Ovary (tissue), 9 donors: ENCODE data around the gene BAX. TPM values are rescaled to one million over a fixed set of nuclear protein-coding genes. Genes with fewer than 3 reads are reported as not detected.

ENCODE experiments used
- DNase-seq, 5 donors: peaks; one replicate each; pipeline ENCODE4 v3.0.0-alpha.2; 2019 to 2020
- H3K27ac ChIP-seq, 2 donors: fragments of 200-600 bp; one replicate each; pipeline versions ENCODE4 v1.5.1 to v1.8.0; 2019 to 2022
- H3K27me3 ChIP-seq: fragments of 200-600 bp; one replicate; pipeline ENCODE4 v1.8.0; 2022
- H3K36me3 ChIP-seq: fragments of 200-600 bp; sonication (generic); one replicate; pipeline ENCODE4 v1.5.1; 2019
- H3K4me1 ChIP-seq: one replicate; pipeline ENCODE4 v1.8.1; 2013; ENCODE audit warnings: mild to moderate bottlenecking, moderate library complexity; ENCODE audit not compliant: insufficient read depth
- H3K4me3 ChIP-seq: fragments of 200-600 bp; sonication (generic); one replicate; pipeline ENCODE4 v1.5.1; 2017
- H3K9me3 ChIP-seq, 2 donors: fragments of 200-600 bp in 1 of 2; sonication (generic) in 1 of 2; one replicate each; pipeline versions ENCODE4 v1.5.1 to v1.8.1; 2013 to 2019; ENCODE audit warnings: mild to moderate bottlenecking in 1 of 2, moderate library complexity in 1 of 2
- EP300 ChIP-seq: sonication (generic); formaldehyde crosslinking; IDR thresholded peaks from one replicate; pipeline ENCODE4 v1.6.1; 2017; ENCODE audit warnings: antibody characterized with exemption
- POLR2A ChIP-seq: fragments of 450-650 bp; IDR thresholded peaks from one replicate; pipeline ENCODE4 v1.6.1; 2017; ENCODE audit warnings: antibody characterized with exemption, mild to moderate bottlenecking, moderate library complexity
- WGBS, 3 donors: extraction: QIAGEN DNeasy Blood & Tissue Kit in 1 of 3; methylation state at CpG; one replicate each; pipeline versions ENCODE4 v1.1.5 to v1.1.7; 2013 to 2017; 5-methylcytosine and 5-hydroxymethylcytosine counted together
- intact Hi-C, 4 donors: fragments of 100-400 bp; cut with DNase I; formaldehyde crosslinking; loops; one replicate each; pipeline versions ENCODE4 v1.11.0 to v1.15.1; 2022 to 2023
- microRNA-seq, 3 donors: library from miRNA; unstranded; fragments of <30 nt; microRNA quantifications; one replicate each; pipeline versions ENCODE4 to v1.2.0, GENCODE V29; 2019 to 2020
- polyA plus RNA-seq, 2 donors: library from polyadenylated mRNA; stranded (reverse); fragments of 200-250 nt in 1 of 2; fragments of 350-450 nt in 1 of 2; fragmentation: Illumina TruSeq in 1 of 2; extraction: RNeasy Lipid Tissue Mini Kit (QIAGEN cat#74804) in 1 of 2; gene quantifications; one replicate each; pipeline ENCODE4 v1.2.3, GENCODE V29; 2013 to 2014
- small RNA-seq: library from RNA; depleted of rRNA; stranded (forward); fragments of <200 nt; gene quantifications from one replicate; pipeline ENCODE3, GENCODE V24; 2016
- total RNA-seq, 7 donors: library from RNA; depleted of rRNA in 2 of 7; stranded (reverse); fragments of >200 nt in 2 of 7; fragmentation: NEBNext Ultra II Directional in 3 of 7; extraction: Animal tissue kit (Norgen Biotek cat#: 25700) in 3 of 7; gene quantifications; one replicate each; pipeline versions ENCODE4 v1.1.0 to v1.2.4, GENCODE V29; 2016 to 2023
- TF ChIP-seq, protein P1 (sequence below), 3 donors: fragments of 450-650 bp in 2 of 3; fragments of 200-600 bp in 1 of 3; IDR thresholded peaks; one replicate each; pipeline versions ENCODE4 v1.5.1 to v1.8.0; 2016 to 2022; ENCODE audit warnings: antibody characterized with exemption in 3 of 3, mild to moderate bottlenecking in 1 of 3
- donor health status: DM: no; HTN: no; CAD: no; lungs with moderate emphysema.
- donor health status: DM: no; HTN: no; CAD: no.
- donor health status: Bipolar disorder and iron deficiency.
- donor health status: DM: yes; HTN: yes; CAD: no.
- donor health status: DM: no; HTN: no; CAD: no.
- donor health status: DM: yes; HTN: yes; CAD: no.

The BAX gene
- total and polyA plus RNA-seq, 9 donors = 10.6 to 57.7 (median 45.9) TPM

DNA sequence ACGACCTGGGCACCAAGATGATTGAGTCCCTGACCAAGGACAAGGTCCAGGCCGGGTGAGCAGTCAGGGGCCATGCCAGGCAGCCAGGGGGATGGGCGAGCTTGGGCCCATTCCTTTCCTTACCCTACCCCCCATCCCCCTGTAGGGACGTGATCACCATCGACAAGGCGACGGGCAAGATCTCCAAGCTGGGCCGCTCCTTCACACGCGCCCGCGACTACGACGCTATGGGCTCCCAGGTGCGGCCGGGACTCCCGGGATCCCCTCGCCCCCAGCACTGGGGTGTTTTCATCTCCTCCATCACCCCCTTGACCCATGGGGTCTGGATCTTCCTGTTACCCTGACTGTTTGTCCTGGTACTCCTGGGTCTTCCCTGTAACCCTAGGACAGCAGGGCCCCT lies 55.2 kb downstream of the BAX start:
- WGBS, 3 donors = 90 to 94% (median 93%) methylated on average over 18 of the region's 18 CpGs
- intact Hi-C loops = no loop called here
- H3K27me3 ChIP-seq = no peaks in the 10 kb centered on the region
- no peaks in the 10 kb centered on the region for H3K4me1 ChIP-seq
- TF ChIP-seq EP300 (no peak), POLR2A (no peak)
- TF ChIP-seq, protein P1, sequence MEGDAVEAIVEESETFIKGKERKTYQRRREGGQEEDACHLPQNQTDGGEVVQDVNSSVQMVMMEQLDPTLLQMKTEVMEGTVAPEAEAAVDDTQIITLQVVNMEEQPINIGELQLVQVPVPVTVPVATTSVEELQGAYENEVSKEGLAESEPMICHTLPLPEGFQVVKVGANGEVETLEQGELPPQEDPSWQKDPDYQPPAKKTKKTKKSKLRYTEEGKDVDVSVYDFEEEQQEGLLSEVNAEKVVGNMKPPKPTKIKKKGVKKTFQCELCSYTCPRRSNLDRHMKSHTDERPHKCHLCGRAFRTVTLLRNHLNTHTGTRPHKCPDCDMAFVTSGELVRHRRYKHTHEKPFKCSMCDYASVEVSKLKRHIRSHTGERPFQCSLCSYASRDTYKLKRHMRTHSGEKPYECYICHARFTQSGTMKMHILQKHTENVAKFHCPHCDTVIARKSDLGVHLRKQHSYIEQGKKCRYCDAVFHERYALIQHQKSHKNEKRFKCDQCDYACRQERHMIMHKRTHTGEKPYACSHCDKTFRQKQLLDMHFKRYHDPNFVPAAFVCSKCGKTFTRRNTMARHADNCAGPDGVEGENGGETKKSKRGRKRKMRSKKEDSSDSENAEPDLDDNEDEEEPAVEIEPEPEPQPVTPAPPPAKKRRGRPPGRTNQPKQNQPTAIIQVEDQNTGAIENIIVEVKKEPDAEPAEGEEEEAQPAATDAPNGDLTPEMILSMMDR (IDR thresholded peaks at IDR 0.05) = no peak
- H3K4me3 ChIP-seq = no peak overlapping the region
- H3K36me3 ChIP-seq = no peaks in the 10 kb centered on the region
- no peak for DNase-seq
- no peaks in the 10 kb centered on the region for H3K9me3 ChIP-seq
- no peak overlapping the region for H3K27ac ChIP-seq

DNA sequence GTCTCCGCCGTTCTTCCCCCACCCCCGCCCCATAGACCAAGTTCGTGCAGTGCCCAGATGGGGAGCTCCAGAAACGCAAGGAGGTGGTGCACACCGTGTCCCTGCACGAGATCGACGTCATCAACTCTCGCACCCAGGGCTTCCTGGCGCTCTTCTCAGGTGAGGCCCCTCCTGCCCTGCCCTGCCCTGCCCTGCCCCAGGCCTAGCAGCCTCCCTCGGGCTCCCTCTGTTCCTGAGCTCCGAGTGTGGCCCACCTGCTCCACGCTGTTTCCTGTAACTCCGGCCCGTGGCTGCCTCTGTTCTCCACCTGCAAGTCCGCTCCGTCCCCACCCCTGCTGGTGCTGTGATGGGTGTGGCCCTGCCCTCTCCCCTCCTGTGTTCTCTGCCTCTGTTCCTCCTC lies 55.8 kb downstream of the BAX start:
- Histone ChIP-seq H3K27ac (no peak overlapping the region), H3K27me3 (no peaks in the 10 kb centered on the region), H3K36me3 (no peaks in the 10 kb centered on the region), H3K4me1 (no peaks in the 10 kb centered on the region), H3K4me3 (no peak overlapping the region), H3K9me3 (no peaks in the 10 kb centered on the region)
- no peak for TF ChIP-seq POLR2A
- TF ChIP-seq, protein P1 (IDR thresholded peaks at IDR 0.05) = no peak
- TF ChIP-seq EP300 = no peak
- no peak for DNase-seq
- WGBS, 3 donors = 86 to 93% (median 89%) methylated on average over 18 of the region's 18 CpGs
- intact Hi-C loops = no loop called here

DNA sequence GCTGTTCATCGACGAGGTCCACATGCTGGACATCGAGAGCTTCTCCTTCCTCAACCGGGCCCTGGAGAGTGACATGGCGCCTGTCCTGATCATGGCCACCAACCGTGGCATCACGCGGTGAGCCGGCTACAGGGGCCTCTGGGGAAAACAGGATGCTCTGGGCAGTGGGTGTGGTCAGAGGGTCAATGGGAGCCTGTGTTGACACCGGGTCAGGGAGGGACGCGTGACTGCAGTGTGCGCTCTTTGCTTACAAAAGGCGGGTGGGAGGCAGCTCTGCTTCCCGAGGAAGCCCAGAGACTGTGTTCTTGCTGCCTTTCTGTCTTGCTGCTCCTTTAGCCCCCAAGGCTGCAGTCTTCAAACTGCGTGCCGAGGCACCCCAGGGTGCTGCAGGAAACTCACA lies 56.5 kb downstream of the BAX start:
- 83 to 94% (median 83%) methylated on average over 17 of the region's 17 CpGs for WGBS, 3 donors
- H3K4me1 ChIP-seq = no peaks in the 10 kb centered on the region
- TF ChIP-seq EP300 = no peak
- TF ChIP-seq, protein P1 (IDR thresholded peaks at IDR 0.05) = no peak
- H3K27ac ChIP-seq = no peak overlapping the region
- intact Hi-C loops = no loop called here
- no peaks in the 10 kb centered on the region for H3K27me3 ChIP-seq
- no peak for DNase-seq
- H3K9me3 ChIP-seq = no peaks in the 10 kb centered on the region
- no peak overlapping the region for H3K4me3 ChIP-seq
- H3K36me3 ChIP-seq = no peaks in the 10 kb centered on the region

Small RNAs within 50 kb of the gene (microRNA-seq; reads per million reads assigned to microRNA genes)
- 0 to 0.16 (median 0) reads per million in 3 donors for gene MIR6798

Small RNAs within 50 kb of the gene (small RNA-seq; reads per million reads assigned to genes)
- gene AC026803.1 (not detected), gene MIR6798 (not detected)

Other genes starting within 250 kb of the BAX start
- gene MAMSTR, start 235.2 kb upstream of the BAX start, total RNA-seq = 10 to 100 TPM in 5 of 7 donors, 1 to 10 TPM in 2; 1.3 to 17.1 (median 11.2) TPM
- gene MAMSTR, start 235.2 kb upstream of the BAX start, polyA plus RNA-seq = 1 to 10 TPM; 3.7 to 5.7 TPM
- 10 to 100 TPM in 5 of 7 donors, 1 to 10 TPM in 2; 4.9 to 25.9 (median 14.2) TPM for gene RASIP1, start 214.3 kb upstream of the BAX start, total RNA-seq
- gene RASIP1, start 214.3 kb upstream of the BAX start, polyA plus RNA-seq = 10 to 100 TPM in 1 of 2 donors, 1 to 10 TPM in 1; 4.1 to 18.4 TPM
- gene IZUMO1, start 208.0 kb upstream of the BAX start, total RNA-seq = under 1 TPM in 2 of 7 donors, not detected in 5; 0.11 to 0.67 TPM
- gene IZUMO1, start 208.0 kb upstream of the BAX start, polyA plus RNA-seq = under 1 TPM; 0.08 to 0.13 TPM
- gene FUT1, start 202.2 kb upstream of the BAX start, total RNA-seq = 1 to 10 TPM in 3 of 7 donors, under 1 TPM in 4; 0.48 to 4.0 (median 0.87) TPM
- gene FUT1, start 202.2 kb upstream of the BAX start, polyA plus RNA-seq = 1 to 10 TPM; 1.3 to 1.4 TPM
- not detected for gene FGF21, start 199.4 kb upstream of the BAX start, total RNA-seq
- gene FGF21, start 199.4 kb upstream of the BAX start, polyA plus RNA-seq = not detected
- gene BCAT2, start 143.8 kb upstream of the BAX start, total RNA-seq = 10 to 100 TPM; 29.1 to 73.6 (median 55.5) TPM
- 10 to 100 TPM in 1 of 2 donors, 1 to 10 TPM in 1; 7.8 to 70.5 TPM for gene BCAT2, start 143.8 kb upstream of the BAX start, polyA plus RNA-seq
- gene HSD17B14, start 118.4 kb upstream of the BAX start, total RNA-seq = 10 to 100 TPM; 22.9 to 82.8 (median 46.1) TPM
- 10 to 100 TPM; 10.6 to 78.7 TPM for gene HSD17B14, start 118.4 kb upstream of the BAX start, polyA plus RNA-seq
- 10 to 100 TPM; 18.3 to 96.5 (median 52.7) TPM for gene PLEKHA4, start 86.3 kb upstream of the BAX start, total RNA-seq
- gene PLEKHA4, start 86.3 kb upstream of the BAX start, polyA plus RNA-seq = 10 to 100 TPM; 18.8 to 50.9 TPM
- gene PPP1R15A, start 82.5 kb upstream of the BAX start, total RNA-seq = 100 to 1,000 TPM in 1 of 7 donors, 10 to 100 TPM in 6; 22.8 to 156 (median 40.1) TPM
- gene PPP1R15A, start 82.5 kb upstream of the BAX start, polyA plus RNA-seq = 10 to 100 TPM; 63.2 to 66.2 TPM
- gene TULP2, start 56.1 kb upstream of the BAX start, total RNA-seq = 1 to 10 TPM in 5 of 7 donors, not detected in 2; 1.8 to 3.3 (median 2.5) TPM
- under 1 TPM; 0.35 to 0.40 TPM for gene TULP2, start 56.1 kb upstream of the BAX start, polyA plus RNA-seq
- 100 to 1,000 TPM; 128 to 249 (median 189) TPM for gene NUCB1, start 54.6 kb upstream of the BAX start, total RNA-seq
- gene NUCB1, start 54.6 kb upstream of the BAX start, polyA plus RNA-seq = 100 to 1,000 TPM; 141 to 230 TPM
- gene DHDH, start 21.2 kb upstream of the BAX start, total RNA-seq = under 1 TPM in 4 of 7 donors, not detected in 3; 0.28 to 0.78 (median 0.68) TPM
- under 1 TPM in 1 of 2 donors, not detected in 1; 0.52 TPM for gene DHDH, start 21.2 kb upstream of the BAX start, polyA plus RNA-seq
- gene FTL, start 10.4 kb downstream of the BAX start, total RNA-seq = 1,000 to 10,000 TPM; 1,608 to 2,908 (median 2,022) TPM
- gene FTL, start 10.4 kb downstream of the BAX start, polyA plus RNA-seq = 1,000 to 10,000 TPM; 2,697 to 3,617 TPM
- gene GYS1, start 38.4 kb downstream of the BAX start, total RNA-seq = 10 to 100 TPM; 16.3 to 33.6 (median 29.0) TPM
- 10 to 100 TPM; 17.0 to 32.5 TPM for gene GYS1, start 38.4 kb downstream of the BAX start, polyA plus RNA-seq
- 100 to 1,000 TPM in 1 of 7 donors, 10 to 100 TPM in 6; 44.8 to 101 (median 56.6) TPM for gene RUVBL2, start 39.0 kb downstream of the BAX start, total RNA-seq
- gene RUVBL2, start 39.0 kb downstream of the BAX start, polyA plus RNA-seq = 10 to 100 TPM; 11.4 to 53.1 TPM
- gene LHB, start 62.2 kb downstream of the BAX start, total RNA-seq = not detected
- not detected for gene LHB, start 62.2 kb downstream of the BAX start, polyA plus RNA-seq
- not detected for gene CGB3, start 69.5 kb downstream of the BAX start, total RNA-seq
- gene CGB3, start 69.5 kb downstream of the BAX start, polyA plus RNA-seq = not detected
- not detected for gene CGB2, start 77.0 kb downstream of the BAX start, total RNA-seq
- gene CGB2, start 77.0 kb downstream of the BAX start, polyA plus RNA-seq = not detected
- gene CGB1, start 82.0 kb downstream of the BAX start, total RNA-seq = not detected
- gene CGB1, start 82.0 kb downstream of the BAX start, polyA plus RNA-seq = not detected
- gene CGB5, start 89.0 kb downstream of the BAX start, total RNA-seq = not detected
- gene CGB5, start 89.0 kb downstream of the BAX start, polyA plus RNA-seq = not detected
- gene CGB8, start 94.2 kb downstream of the BAX start, total RNA-seq = under 1 TPM in 1 of 7 donors, not detected in 6; 0.46 TPM
- not detected for gene CGB8, start 94.2 kb downstream of the BAX start, polyA plus RNA-seq
- gene CGB7, start 102.9 kb downstream of the BAX start, total RNA-seq = not detected
- gene CGB7, start 102.9 kb downstream of the BAX start, polyA plus RNA-seq = under 1 TPM in 1 of 2 donors, not detected in 1; 0.15 TPM
- under 1 TPM in 3 of 7 donors, not detected in 4; 0.23 to 0.46 (median 0.27) TPM for gene NTF4, start 109.9 kb downstream of the BAX start, total RNA-seq
- gene NTF4, start 109.9 kb downstream of the BAX start, polyA plus RNA-seq = under 1 TPM in 1 of 2 donors, not detected in 1; 0.13 TPM
- not detected for gene KCNA7, start 117.8 kb downstream of the BAX start, total RNA-seq
- not detected for gene KCNA7, start 117.8 kb downstream of the BAX start, polyA plus RNA-seq
- 100 to 1,000 TPM; 181 to 284 (median 252) TPM for gene SNRNP70, start 130.6 kb downstream of the BAX start, total RNA-seq
- 100 to 1,000 TPM; 133 to 366 TPM for gene SNRNP70, start 130.6 kb downstream of the BAX start, polyA plus RNA-seq
- gene LIN7B, start 159.5 kb downstream of the BAX start, total RNA-seq = 1 to 10 TPM; 6.6 to 9.8 (median 8.5) TPM
- 1 to 10 TPM in 1 of 2 donors, under 1 TPM in 1; 0.82 to 8.9 TPM for gene LIN7B, start 159.5 kb downstream of the BAX start, polyA plus RNA-seq
- gene C19orf73, start 164.3 kb downstream of the BAX start, total RNA-seq = 1 to 10 TPM in 1 of 7 donors, under 1 TPM in 3, not detected in 3; 0.45 to 1.5 (median 0.46) TPM
- under 1 TPM in 1 of 2 donors, not detected in 1; 0.42 TPM for gene C19orf73, start 164.3 kb downstream of the BAX start, polyA plus RNA-seq
- 1 to 10 TPM in 6 of 7 donors, under 1 TPM in 1; 0.72 to 6.1 (median 3.2) TPM for gene PPFIA3, start 164.7 kb downstream of the BAX start, total RNA-seq
- 1 to 10 TPM in 1 of 2 donors, under 1 TPM in 1; 0.55 to 5.8 TPM for gene PPFIA3, start 164.7 kb downstream of the BAX start, polyA plus RNA-seq
- 1 to 10 TPM in 5 of 7 donors, under 1 TPM in 2; 0.36 to 3.0 (median 2.1) TPM for gene HRC, start 200.5 kb downstream of the BAX start, total RNA-seq
- gene HRC, start 200.5 kb downstream of the BAX start, polyA plus RNA-seq = 10 to 100 TPM in 1 of 2 donors, 1 to 10 TPM in 1; 4.0 to 10.5 TPM
- gene TRPM4, start 202.9 kb downstream of the BAX start, total RNA-seq = 10 to 100 TPM in 2 of 7 donors, 1 to 10 TPM in 5; 1.2 to 12.2 (median 8.2) TPM
- gene TRPM4, start 202.9 kb downstream of the BAX start, polyA plus RNA-seq = 1 to 10 TPM; 1.1 to 5.1 TPM